Activated gamma-delta T cell (primary cell): ENCODE data around the gene SLC35F4.

Experiments
- DNase-seq: peaks from one replicate; lab custom pipeline; 2025; lab: John Stamatoyannopoulos, UW

Gene SLC35F4

DNA sequence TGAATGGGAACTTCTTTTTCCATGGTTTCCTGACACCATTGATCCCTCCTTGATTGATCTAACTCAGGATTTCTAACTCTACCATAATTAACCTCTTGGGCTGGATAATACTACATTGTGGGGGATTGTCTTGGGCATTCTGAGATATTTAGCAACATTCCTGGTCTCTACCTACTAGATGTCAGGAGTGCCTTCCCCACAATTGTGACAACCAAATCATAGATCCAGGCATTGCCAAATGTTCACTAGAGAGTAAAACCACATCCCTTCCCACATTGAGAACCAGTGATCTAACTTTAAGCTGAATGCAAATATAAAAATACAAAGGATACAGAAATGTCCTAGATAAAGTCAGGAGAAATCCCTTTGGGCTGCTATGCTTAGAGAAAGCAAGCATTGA lies 335.3 kb downstream of the SLC35F4 start:
- no peak for DNase-seq

DNA sequence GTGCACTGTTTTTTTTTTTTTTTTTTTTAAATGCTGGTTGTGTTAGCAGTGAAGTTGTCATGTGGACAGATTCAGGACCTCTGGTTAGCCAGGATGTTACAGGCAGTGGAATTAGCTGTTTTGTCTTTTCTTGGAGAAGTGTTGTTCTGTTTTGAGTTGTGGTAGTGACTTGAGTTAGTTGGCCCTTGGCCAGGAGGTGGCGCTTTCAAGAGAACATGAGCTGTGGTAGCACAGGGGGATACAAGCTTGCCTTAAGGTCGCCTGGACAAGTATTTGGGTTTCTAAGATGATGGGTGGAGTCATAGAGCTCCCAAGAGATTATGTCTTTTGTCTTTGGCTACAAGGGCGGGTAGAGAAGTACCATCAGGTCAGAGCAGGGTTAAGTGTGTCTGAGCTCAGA lies 338.9 kb downstream of the SLC35F4 start:
- DNase-seq = no peak

DNA sequence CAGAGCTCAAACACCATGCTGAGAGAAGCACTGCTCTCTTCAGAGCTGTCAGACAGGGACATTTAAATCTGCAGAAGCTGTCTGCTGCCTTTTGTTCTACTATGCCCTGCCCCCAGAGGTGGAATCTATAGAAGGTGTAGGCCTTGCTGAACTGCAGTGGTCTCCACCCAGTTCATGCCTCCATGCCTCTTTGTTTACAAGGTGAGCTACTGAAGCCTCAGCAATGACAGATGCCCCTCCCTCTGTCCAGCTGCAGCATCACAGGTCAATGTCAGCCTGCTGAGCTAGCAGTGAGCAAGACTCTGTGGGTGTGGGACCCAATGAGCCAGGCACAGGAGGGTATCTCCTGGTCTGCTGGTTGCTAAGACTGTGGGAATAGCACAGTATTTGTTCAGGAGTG lies 346.8 kb downstream of the SLC35F4 start:
- no peak for DNase-seq
